SK-N-DZ (cell line): ENCODE data around the gene IRF3.

Experiments used
- DNase-seq: peaks from one replicate; pipeline ENCODE4 v3.0.0-alpha.2; 2015; ENCODE audit warnings: low spot score

Gene IRF3

DNA sequence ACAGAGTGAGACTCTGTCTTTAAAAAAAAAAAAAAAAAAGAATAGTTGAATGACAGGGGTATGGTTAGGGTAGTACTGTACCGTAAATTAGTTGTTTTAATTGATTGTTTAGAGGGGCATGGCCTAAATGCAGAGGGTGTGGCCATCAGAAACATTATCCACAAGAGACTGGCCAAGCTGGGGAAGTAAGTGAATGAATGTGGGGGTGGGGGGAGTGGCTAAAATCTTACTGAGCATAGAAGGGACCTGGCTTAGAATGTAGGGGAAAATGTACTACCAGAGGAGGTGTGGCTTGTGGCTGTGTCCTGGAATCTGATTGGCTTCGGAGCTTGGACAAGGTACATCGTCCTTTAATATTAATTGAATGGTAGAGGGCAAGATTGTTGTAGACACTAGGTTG is 3.9 kb upstream of the IRF3 start:
- no peak for DNase-seq

DNA sequence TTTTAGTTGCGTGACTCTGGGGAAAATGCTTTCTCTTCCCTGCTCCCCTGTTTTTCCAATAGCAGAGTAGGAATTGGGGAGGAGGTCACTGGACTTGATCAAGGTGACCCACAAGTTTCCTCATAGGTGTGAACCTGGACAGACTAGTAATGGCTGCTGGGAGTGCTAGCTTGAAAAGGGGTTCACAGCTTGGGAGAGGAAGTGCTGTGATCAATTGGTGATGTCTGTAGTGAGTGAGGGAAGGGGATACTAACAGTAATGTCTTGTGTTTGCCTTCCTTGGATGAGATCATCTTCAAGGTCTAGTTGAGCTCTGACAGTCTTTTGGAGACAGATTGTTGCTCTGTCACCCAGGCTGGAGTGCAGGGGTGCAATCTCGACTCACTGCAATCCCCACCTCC is 1.8 kb upstream of the IRF3 start:
- no peak for DNase-seq

DNA sequence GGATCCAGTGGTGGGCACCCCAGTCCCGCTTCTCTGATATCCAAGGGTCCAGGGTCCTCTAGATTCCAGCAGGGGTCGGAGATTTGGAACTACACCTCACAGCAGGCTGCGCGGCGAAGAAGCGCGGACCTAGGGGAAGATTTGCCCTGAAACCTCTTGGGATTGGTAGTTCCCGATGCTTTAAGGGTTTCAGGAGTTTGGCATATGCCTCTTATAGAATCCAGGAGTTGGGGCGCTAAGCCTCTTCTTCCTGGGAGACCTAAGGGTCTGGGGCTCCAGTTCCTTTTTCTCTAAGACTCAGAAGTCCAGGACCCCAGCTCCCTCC is 425 bp upstream of the IRF3 start:
- no peak for DNase-seq

DNA sequence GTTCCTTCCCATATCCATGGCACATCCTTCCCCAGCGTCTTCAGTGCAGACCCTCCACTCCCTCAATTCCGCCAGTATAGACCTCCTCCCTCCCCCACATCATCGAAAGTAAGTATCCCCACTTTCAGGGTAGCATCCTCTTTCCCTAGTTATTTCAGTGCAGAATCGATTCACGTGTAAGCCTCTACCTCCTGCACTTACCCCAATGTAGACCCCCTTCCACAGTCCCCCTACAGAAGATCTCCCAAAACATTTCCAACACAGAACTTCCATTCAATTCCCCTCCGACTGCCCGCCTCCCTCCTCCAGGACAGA is 664 bp downstream of the IRF3 start:
- no peak for DNase-seq

DNA sequence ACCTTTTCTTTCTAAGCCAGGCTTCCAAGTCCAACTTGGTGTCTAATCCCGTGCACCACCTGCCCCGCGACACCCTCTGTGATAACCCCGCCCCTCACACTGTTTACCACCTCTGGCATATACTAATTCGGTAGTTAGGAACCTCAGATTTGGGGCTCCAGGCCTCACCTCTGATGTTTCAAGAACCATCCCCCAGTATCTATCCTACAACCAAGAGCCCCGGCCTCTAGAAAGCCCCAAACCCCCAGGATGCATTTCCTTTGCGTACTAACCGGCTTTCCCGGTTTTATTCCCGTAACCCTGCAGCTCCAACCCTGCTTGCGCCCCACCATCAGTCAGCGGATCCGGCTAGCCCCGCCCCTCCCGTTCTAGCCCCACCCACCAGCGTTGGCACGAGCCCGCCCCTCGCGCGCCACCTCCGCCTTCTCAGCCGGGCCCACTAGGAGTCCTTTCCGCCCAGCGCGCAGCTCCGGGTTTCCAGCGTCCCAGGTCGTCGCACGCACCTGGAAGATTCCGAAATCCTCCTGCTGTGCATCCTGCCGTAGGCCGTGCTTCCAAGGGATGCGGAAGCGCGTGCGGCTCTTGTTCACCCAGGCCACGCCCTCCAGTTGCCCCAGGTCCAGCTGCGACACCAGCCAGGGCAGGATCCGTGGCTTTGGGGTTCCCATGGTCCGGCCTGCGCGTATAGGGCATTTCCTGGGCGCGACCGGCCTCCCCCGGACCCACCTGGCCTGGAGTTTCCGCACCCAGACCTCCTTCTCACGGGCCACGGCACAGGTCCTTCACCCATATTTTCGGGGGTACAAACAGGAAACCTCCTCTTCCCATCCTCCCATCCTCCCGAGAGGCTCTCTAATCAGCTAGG is 1.3 kb downstream of the IRF3 start:
- DNase-seq = peak; percentile 49

DNA sequence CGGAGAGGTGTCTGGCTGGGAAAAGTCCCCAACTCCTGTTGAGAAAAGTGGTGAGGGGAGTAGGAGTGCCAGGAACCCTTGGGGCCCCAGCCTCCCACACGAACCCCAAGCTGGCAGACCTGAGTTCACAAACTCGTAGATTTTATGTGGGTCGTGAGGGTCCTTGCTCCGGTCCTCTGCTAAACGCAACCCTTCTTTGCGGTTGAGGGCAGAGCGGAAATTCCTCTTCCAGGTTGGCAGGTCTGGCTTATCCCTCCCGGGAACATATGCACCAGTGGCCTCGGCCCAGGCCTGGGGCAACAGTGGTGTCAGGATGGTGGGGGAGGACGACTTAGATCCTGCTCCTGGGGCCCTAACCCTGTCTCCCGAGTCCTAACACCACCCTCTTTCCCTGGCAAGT is 2.4 kb downstream of the IRF3 start:
- no peak for DNase-seq

DNA sequence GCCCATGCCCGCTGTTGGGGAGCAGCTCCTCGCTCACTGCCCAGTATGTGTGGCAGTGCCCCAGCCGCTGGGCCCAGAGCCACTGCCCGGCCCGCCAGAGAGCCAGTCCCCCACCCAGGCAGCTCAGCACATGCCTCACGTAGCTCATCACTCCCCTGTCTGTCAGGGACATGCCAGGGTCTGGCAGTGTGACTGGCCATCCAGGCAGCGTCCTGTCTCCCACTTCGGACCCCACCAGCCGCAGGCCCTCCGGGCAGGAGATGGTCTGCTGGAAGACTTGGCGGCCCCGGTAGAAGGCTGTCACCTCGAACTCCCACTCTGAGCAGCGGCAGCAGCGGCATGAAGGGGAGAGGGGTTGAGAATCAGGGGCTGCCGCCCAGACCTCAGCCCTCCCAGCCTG is 3.6 kb downstream of the IRF3 start:
- no peak for DNase-seq

DNA sequence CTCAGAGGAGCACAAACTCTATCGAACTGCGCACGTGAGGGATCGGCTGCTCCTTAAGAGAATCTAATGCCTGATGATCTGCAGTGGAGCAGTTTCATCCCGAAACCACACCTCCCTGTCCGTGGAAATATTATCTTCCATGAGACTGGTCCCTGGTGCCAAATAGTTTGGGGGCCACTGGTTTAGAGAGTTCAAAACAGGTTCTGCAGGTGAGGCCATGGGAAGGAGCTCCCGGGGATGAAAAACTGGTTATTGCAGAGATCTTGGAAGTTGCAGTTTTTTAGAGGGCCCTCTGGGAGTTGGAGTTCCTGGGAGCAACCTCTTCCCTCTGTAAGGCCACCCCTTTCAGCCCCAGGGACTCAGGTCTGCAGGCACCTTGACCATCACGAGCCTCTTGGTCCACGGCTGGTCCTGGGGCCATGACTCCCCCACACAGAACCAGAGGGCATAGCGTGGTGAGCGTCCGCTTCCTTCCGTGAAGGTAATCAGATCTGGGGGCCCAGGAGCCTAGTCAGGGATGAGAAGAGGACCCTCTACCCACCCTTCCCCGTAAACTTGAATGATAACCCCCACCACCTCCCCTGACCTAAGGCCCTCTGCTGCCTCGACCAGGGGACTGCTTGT is 5.2 kb downstream of the IRF3 start:
- DNase-seq = no peak

DNA sequence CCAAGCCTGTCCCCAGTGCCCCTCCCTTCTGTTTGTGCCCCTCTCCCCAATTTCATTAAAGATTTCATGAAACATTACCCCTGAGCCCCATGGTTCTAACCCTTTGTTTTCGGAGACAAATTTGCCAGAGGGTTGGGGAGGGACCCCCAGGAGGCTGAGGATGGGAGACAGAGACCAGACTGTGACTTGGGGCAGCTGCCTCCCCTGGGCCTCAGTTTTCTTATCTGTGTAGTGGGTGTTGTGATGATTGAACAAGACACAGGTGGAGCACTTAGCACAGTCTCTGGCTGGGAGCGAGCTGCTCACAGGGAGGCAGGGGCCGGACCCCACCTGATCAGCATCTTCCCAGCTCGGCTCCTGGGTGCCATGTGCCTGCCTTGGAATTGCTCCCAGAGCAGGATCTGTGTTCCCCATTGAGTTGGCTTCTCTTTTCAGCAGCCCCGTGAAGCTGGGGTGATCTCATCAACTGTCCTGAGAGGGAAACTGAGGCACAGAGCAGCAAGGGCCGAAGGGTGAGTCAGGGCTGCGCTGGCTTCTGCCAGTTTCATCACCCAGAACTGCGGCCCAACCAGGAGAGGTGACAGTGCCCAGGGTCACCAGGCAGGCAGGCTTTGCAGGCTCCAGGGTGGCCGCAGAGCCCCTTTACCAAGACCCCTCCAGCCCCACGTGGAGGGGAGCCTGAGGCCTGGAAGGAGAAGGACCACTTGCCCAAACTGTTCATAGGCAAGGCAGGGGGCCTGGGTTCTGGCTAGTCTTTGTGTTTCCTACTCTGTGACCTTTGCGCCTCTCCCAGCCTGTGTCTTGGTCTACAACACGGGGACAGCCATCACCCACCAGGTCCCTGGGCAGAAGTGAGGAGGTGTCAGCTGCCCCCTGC is 6.9 kb downstream of the IRF3 start:
- DNase-seq = no peak

DNA sequence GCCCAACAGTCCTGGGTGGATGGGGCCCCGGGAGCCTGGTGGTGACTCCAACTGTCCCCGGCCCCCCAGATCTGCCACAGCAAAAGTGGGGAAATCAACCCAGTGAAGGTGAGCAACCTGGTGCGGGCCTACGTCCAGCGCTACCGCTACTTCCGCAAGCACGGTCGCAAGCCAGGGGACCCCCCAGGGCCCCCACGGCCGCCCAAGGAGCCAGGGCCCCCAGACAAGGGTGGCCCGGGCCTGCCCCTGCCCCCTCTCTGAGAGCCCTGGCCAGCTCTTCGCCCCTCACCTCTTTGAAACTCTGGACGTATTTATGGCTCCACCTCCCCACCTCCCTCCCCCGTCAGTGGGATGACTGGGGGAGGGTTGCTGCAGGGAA is 7.5 kb downstream of the IRF3 start:
- DNase-seq = no peak

DNA sequence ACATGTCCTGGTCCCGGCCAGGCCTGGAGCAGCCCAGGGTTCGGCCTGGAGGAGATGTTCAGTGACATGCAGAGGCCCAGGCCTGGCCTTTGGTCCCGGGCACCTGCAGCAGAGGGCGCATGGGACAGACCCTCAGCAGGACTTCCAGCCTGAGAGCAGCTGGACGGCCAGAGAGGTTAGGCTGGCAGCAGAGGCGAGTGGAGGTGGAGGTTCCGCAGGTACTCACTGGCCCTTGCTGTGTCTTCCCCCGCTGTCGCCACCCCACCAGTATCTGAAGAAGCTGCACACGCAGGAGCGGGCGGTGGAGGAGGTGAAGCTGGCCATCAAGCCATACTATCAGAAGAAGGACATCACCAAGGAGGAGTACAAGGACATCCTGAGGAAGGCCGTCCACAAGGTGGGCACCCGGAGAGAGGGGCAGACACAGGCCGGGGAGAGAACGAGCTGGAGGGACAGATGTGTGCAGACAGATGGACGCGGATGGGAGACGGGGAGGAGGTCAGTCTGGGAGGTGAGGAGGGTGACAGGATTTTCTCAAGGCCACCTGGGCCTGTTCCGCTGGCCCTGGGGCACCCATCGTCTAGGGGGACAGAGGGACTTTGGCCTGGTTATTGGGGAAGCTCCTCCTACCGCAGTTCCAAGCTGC is 8.0 kb downstream of the IRF3 start:
- DNase-seq = no peak

DNA sequence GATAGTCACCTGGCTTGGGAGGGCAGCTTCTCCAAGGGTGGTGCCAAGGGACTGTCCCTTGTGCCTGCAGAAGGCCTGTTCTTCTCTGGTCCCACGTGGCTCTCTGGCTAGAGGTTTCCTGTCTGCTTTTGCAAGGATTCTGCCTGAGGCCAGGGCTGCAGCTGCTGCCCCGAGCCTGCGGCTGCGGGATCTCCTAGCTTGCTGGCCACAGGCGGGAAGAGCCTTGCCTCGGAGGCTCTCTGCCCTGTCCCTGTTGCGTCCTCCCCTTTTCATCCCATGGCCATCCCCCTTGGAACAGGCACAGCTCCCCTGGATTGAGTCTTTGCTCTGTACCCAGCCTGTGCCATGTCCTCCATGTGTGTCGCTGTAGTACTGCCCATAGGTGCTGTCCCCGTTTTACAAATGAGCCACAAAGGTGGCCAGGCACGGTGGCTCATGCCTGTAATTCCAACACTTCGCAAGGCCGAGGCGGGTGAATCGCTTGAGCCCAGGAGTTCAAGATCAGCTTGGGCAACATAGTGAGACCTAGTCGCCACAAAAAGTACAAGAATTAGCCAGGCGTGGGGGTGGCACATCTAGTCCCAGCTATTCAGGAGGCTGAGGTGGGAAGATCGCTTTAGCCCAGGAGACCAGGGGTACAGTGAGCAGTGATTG is 9.1 kb downstream of the IRF3 start:
- no peak for DNase-seq

DNA sequence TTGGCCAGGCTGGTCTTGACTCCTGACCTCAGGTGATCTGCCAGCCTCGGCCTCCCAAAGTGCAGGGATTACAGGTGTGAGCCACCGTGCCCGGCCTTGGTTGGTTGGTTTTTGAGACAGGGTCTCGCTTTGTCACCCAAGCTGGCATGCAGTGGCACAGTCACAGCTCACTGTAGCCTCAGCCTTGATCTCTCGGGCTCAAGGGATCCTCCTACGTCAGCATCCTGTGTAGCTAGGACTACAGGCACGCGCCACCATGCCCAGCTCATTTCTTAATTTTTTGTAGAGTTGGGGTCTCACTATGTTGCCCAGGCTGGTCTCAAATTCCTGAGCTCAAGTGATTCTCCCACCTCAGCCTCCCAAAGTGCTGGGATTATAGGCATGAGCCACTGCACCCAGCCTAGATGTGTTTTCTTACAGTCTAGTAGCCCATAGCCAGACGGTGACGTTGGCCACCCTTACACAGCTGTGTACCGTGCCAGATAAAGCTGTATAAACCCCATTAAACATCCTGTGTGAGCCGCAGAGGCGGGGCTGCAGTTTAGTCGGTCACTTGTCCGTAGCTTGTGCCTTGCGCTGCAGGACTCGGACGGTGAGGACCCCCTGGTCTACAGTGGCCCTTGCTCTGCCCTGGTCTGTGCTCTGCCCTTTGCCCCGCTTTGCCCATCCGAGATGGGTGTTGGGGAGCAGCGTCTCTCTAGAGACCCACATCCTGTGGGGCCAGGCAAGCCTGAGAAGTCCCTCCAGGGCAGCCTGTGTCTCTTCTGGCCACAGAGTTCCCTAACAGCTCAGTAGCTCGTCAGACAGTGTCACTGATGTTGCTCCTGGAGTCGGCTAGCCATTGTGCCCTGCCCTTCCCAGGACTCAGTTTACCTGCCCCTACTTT is 9.8 kb downstream of the IRF3 start:
- no peak for DNase-seq

DNA sequence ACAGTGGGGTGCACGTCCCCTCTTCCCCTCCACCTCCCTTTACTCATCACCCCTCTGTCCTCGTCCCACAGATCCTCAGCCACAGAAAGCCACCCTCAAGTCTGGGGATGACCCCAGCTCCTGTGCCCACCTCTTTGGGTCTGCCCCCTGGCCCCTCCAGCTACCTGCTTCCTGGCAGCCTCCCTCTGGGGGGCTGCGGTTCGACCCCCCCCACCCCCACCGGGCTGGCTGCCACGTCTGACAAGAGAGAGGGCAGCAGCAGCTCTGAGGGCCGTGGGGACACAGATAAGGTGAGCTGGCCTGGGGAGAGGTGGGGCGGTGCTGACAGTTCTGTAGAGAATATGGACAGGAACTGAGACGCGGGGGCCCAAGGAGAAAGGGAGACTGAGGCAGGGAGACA is 11.1 kb downstream of the IRF3 start:
- DNase-seq = no peak

DNA sequence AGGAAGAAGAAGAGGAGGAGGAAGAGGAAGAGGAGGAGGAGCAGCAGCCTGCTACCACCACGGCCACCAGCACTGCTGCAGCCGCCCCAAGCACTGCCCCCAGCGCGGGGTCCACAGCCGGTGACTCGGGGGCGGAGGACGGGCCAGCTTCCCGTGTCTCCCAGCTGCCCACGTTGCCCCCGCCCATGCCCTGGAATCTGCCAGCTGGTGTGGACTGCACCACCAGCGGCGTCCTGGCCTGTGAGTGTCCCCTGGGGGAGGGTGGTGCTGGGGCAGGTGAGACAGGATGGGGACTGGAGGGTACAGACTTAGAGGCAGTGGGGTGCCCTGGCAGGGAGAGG is 12.2 kb downstream of the IRF3 start:
- no peak for DNase-seq

DNA sequence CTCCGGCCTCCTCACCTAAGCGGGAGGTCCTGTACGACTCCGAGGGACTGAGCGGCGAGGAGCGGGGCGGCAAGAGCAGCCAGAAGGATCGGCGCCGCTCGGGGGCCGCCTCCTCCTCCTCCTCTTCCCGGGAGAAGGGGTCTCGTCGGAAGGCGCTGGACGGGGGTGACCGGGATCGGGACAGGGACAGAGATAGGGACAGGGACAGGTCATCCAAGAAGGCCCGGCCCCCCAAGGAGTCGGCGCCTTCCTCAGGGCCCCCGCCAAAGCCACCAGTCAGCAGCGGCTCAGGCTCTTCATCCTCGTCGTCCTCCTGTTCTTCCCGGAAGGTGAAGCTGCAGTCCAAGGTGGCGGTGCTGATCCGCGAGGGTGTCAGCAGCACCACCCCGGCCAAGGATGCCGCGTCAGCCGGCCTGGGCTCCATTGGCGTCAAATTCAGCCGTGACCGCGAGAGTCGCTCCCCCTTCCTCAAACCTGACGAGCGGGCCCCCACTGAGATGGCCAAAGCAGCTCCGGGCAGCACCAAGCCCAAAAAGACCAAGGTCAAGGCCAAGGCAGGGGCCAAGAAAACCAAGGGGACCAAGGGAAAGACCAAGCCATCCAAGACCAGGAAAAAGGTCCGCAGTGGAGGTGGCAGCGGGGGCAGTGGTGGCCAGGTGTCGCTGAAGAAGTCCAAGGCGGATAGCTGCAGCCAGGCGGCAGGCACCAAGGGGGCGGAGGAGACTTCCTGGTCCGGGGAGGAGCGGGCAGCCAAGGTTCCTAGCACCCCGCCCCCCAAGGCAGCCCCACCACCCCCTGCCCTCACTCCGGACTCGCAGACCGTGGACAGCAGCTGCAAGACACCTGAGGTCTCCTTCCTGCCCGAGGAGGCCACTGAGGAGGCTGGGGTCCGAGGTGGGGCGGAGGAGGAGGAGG is 12.8 kb downstream of the IRF3 start:
- no peak for DNase-seq

DNA sequence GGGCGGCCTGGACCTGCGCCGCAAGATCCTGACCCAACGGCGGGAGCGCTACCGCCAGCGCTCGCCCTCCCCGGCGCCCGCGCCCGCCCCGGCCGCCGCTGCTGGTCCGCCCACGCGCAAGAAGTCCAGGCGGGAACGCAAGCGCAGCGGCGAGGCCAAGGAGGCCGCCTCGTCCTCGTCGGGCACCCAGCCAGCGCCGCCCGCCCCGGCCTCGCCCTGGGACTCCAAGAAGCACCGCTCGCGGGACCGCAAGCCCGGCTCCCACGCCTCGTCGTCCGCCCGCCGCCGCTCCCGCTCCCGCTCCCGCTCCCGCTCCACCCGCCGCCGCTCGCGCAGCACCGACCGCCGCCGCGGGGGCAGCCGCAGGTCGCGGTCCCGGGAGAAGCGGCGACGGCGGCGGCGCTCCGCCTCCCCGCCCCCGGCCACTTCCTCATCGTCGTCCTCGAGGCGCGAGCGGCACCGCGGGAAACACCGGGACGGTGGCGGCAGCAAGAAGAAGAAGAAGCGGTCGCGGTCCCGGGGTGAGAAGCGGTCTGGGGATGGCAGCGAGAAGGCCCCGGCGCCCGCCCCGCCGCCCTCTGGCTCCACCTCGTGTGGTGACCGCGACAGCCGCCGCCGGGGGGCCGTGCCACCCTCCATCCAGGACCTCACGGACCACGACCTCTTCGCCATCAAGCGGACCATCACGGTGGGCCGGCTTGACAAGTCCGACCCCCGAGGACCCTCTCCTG is 13.7 kb downstream of the IRF3 start:
- no peak for DNase-seq

DNA sequence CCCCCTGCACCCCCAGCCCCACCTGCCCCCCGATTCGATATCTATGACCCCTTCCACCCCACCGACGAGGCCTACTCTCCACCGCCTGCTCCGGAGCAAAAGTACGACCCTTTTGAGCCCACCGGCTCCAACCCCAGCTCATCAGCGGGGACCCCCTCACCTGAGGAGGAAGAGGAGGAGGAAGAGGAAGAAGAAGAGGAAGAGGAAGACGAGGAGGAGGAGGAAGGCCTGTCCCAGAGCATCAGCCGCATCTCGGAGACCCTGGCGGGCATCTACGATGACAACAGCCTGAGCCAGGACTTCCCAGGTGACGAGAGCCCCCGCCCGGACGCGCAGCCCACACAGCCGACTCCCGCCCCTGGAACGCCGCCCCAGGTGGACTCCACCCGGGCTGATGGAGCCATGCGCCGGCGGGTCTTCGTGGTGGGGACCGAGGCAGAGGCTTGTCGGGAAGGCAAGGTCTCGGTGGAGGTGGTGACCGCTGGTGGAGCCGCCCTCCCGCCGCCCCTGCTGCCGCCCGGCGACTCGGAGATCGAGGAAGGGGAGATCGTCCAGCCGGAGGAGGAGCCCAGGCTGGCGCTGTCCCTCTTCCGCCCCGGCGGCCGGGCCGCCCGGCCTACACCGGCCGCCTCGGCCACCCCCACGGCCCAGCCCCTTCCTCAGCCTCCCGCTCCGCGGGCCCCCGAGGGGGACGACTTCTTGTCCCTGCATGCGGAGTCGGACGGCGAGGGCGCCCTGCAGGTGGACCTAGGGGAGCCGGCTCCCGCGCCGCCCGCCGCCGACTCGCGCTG is 14.4 kb downstream of the IRF3 start:
- DNase-seq = no peak
